Ishikawa (cell line): ENCODE data around the gene KRTAP16-1.
"Not testable (repeated sequence)": the region's sequence is repeated elsewhere in the genome, so short reads cannot be mapped to it uniquely, and the experiment has no call there.

Source experiments
- CEBPB ChIP-seq: IDR thresholded peaks from 2 replicates; pipeline ENCODE4 v1.6.1; 2012
- CREB1 ChIP-seq: IDR thresholded peaks from 2 replicates; pipeline ENCODE4 v1.6.1; 2012; ENCODE audit warnings: low read depth
- EGR1 ChIP-seq: IDR thresholded peaks from 2 replicates; pipeline ENCODE4 v1.6.1; 2012
- EP300 ChIP-seq: IDR thresholded peaks from 2 replicates; pipeline ENCODE4 v1.6.1; 2012; ENCODE audit warnings: borderline replicate concordance
- FOXM1 ChIP-seq: IDR thresholded peaks from 2 replicates; pipeline ENCODE4 v1.6.1; 2012; ENCODE audit warnings: low read depth, borderline replicate concordance
- NFIC ChIP-seq: IDR thresholded peaks from 2 replicates; pipeline ENCODE4 v1.6.1; 2012
- RAD21 ChIP-seq: IDR thresholded peaks from 2 replicates; pipeline ENCODE4 v1.6.1; 2012; ENCODE audit warnings: low read depth
- TAF1 ChIP-seq: IDR thresholded peaks from 2 replicates; pipeline ENCODE4 v1.6.1; 2012; ENCODE audit warnings: low read depth, mild to moderate bottlenecking
- TCF12 ChIP-seq: IDR thresholded peaks from 2 replicates; pipeline ENCODE4 v1.6.1; 2012; ENCODE audit warnings: low read depth
- TEAD4 ChIP-seq: IDR thresholded peaks from 2 replicates; pipeline ENCODE4 v1.6.1; 2012
- YY1 ChIP-seq: IDR thresholded peaks from 2 replicates; pipeline ENCODE4 v1.6.1; 2012; ENCODE audit warnings: low read depth
- ZBTB7A ChIP-seq: IDR thresholded peaks from 2 replicates; pipeline ENCODE4 v1.6.1; 2012; ENCODE audit warnings: low read depth
- TF ChIP-seq, protein P1 (sequence below): IDR thresholded peaks from 2 replicates; pipeline ENCODE4 v1.6.1; 2012
- TF ChIP-seq, protein P2 (sequence below): IDR thresholded peaks from 2 replicates; pipeline ENCODE4 v1.6.1; 2012
- TF ChIP-seq, protein P3 (sequence below): IDR thresholded peaks from 2 replicates; pipeline ENCODE4 v1.6.1; 2012; ENCODE audit warnings: low read depth, mild to moderate bottlenecking

KRTAP16-1 gene

DNA sequence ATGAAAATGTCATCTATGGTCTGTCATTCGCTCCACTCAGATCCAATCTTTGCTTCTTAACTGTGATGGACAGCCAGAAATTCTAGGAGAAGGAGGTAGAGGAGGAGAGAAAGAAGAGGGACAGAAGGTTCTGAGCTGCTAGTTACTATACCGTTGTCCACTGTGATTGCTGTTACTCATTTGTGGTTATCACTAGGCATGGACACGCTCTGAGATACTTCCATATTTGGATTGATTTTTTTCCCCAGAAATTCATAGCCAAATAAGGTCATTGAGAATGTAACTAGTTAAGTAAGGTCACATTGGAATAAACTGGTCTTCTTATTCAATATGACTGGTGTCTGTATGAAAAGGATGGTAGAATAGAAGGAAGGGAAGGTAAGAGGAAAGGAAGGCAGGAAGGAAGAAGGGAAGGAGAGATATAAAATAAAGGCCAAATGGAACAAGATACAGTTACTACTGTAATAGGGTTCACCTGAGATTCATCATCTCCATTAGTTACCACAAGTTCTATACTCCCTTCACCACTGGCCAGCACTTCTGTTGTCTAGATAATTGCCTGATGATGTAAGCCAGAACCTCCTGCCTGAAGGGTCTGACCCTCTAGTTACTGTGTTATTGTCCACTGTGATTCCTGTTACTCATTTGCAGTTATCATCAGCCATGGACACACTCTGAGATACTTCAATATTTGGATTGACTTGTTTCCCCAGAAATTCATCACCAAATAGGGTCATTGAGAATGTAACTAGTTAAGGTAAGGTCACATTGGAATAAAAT is 30.7 kb downstream of the KRTAP16-1 start:
- TF ChIP-seq, protein P1, sequence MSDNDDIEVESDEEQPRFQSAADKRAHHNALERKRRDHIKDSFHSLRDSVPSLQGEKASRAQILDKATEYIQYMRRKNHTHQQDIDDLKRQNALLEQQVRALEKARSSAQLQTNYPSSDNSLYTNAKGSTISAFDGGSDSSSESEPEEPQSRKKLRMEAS, result no peak
- TF ChIP-seq, protein P2, sequence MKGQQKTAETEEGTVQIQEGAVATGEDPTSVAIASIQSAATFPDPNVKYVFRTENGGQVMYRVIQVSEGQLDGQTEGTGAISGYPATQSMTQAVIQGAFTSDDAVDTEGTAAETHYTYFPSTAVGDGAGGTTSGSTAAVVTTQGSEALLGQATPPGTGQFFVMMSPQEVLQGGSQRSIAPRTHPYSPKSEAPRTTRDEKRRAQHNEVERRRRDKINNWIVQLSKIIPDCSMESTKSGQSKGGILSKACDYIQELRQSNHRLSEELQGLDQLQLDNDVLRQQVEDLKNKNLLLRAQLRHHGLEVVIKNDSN, result no peak
- TF ChIP-seq CEBPB, result no peak
- no peak for TF ChIP-seq NFIC
- no peak for TF ChIP-seq EP300
- TF ChIP-seq RAD21, result no peak
- no peak for TF ChIP-seq YY1
- no peak for TF ChIP-seq FOXM1
- no peak for TF ChIP-seq EGR1
- TF ChIP-seq ZBTB7A, result no peak
- no peak for TF ChIP-seq TCF12
- TF ChIP-seq, protein P3, sequence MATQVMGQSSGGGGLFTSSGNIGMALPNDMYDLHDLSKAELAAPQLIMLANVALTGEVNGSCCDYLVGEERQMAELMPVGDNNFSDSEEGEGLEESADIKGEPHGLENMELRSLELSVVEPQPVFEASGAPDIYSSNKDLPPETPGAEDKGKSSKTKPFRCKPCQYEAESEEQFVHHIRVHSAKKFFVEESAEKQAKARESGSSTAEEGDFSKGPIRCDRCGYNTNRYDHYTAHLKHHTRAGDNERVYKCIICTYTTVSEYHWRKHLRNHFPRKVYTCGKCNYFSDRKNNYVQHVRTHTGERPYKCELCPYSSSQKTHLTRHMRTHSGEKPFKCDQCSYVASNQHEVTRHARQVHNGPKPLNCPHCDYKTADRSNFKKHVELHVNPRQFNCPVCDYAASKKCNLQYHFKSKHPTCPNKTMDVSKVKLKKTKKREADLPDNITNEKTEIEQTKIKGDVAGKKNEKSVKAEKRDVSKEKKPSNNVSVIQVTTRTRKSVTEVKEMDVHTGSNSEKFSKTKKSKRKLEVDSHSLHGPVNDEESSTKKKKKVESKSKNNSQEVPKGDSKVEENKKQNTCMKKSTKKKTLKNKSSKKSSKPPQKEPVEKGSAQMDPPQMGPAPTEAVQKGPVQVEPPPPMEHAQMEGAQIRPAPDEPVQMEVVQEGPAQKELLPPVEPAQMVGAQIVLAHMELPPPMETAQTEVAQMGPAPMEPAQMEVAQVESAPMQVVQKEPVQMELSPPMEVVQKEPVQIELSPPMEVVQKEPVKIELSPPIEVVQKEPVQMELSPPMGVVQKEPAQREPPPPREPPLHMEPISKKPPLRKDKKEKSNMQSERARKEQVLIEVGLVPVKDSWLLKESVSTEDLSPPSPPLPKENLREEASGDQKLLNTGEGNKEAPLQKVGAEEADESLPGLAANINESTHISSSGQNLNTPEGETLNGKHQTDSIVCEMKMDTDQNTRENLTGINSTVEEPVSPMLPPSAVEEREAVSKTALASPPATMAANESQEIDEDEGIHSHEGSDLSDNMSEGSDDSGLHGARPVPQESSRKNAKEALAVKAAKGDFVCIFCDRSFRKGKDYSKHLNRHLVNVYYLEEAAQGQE, result no peak
- no peak for TF ChIP-seq TEAD4
- no peak for TF ChIP-seq CREB1
- TF ChIP-seq TAF1, result no peak

DNA sequence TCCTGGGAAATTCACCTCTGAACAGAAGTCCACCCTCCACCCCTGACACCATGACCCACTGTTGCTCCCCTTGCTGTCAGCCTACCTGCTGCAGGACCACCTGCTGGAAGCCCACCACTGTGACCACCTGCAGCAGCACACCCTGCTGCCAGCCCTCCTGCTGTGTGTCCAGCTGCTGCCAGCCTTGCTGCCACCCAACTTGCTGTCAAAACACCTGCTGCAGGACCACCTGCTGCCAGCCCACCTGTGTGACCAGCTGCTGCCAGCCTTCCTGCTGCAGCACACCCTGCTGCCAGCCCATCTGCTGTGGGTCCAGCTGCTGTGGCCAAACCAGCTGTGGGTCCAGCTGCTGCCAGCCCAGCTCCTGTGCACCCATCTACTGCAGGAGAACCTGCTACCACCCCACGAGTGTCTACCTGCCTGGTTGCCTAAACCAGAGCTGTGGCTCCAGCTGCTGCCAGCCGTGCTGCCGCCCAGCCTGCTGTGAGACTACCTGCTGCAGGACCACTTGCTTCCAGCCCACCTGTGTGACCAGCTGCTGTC is 33.4 kb downstream of the KRTAP16-1 start, which contains the start of gene KRTAP9-7:
Gene KRTAP9-7 (plus strand): TSS at position 51 of the 543 bp plus-strand sequence. CDS start 0 bp downstream, at position 51.
- TF ChIP-seq, protein P3, result not testable (repeated sequence)
- TF ChIP-seq TEAD4, TCF12: not testable (repeated sequence)

DNA sequence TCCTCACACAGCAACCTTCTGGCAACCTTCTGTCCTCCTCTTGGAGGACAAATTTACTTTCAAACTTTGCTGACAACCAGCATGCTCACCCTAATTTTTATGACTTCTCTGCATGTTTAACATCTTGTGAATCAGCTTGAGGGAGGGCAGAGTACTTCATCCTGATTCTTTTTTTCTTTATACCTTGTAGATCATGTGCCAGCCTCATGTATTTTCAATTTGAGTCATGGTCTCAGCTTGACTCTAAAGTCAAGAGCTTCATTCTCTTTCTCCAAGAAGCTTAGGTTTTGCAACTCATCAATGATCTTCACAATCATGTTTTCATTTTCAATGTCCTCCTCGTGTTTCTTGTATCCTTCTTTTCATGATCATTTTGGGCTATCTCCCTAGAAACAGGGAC is 37.3 kb downstream of the KRTAP16-1 start:
- TF ChIP-seq, protein P3, result no peak
- TF ChIP-seq TAF1, result no peak
- no peak for TF ChIP-seq CREB1
- TF ChIP-seq, protein P2, result no peak

DNA sequence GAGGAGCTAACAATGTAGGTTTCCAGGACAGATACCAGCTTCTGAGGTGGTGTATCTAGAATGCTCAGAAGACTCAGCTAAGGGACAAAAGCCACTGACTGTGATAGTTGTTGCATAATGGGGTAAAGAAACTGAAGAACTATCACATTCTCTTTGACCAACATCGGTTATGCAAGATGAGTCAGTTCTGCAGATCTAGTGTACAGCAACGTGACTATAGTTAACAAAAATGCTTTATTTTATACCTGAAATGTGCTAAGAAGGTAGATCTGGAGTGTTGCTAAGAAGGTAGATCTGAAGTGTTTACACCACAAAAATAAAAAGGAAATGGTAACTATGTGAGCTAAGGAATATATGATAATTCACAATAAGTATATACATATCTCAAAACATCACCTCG is 41.4 kb downstream of the KRTAP16-1 start:
- TF ChIP-seq, protein P2, result no peak
- TF ChIP-seq YY1 (no peak), CEBPB (no peak), EGR1 (no peak), NFIC (no peak)
- TF ChIP-seq, protein P3, result no peak
